ENCODE results near the gene KCNMB1.

KCNMB1 gene

GRCh38 chr5:170387775-170388639 is 1.2 kb downstream of the KCNMB1 start:
- TF ChIP-seq EZH2phosphoT487 (IDR thresholded peaks at IDR 0.05; ENCODE audit: borderline replicate concordance) (no peak), CTCF (conservative IDR thresholded peaks at IDR 0.05; ENCODE audit: low read length) (no peak)
- Histone ChIP-seq H3K4me3 (ENCODE audit: low read length, poor library complexity, severe bottlenecking) (no peak overlapping the region), H3F3A (ENCODE audit: low read depth) (no peaks in the 10 kb centered on the region), H3K4me2 (ENCODE audit: low read depth, low read length, poor library complexity, severe bottlenecking) (no peak overlapping the region), H3K79me2 (ENCODE audit: insufficient read depth, low read length) (no peaks in the 10 kb centered on the region), H3K36me3 (ENCODE audit: insufficient read depth, low read length) (no peaks in the 10 kb centered on the region), H3K27me3 (ENCODE audit: insufficient read depth, low read length, poor library complexity, severe bottlenecking) (no peaks in the 10 kb centered on the region), H2AFZ (ENCODE audit: low read length) (no peak overlapping the region), H3K4me1 (ENCODE audit: insufficient read depth, low read length, poor library complexity, severe bottlenecking) (no peaks in the 10 kb centered on the region), H3K9ac (ENCODE audit: low read depth, low read length, poor library complexity, severe bottlenecking) (no peak overlapping the region), H3K9me3 (ENCODE audit: insufficient read depth, low read depth, low read length) (no peaks in the 10 kb centered on the region), H4K20me1 (ENCODE audit: insufficient read depth, low read length, poor library complexity, severe bottlenecking) (no peaks in the 10 kb centered on the region), H3K9me2 (replicated peaks; ENCODE audit: low read depth, low read length) (no peaks in the 10 kb centered on the region)

GRCh38 chr5:170386743-170387395 is 2.3 kb downstream of the KCNMB1 start:
- Histone ChIP-seq H3K36me3 (ENCODE audit: insufficient read depth, low read length) (no peaks in the 10 kb centered on the region), H3F3A (ENCODE audit: low read depth) (no peaks in the 10 kb centered on the region), H2AFZ (ENCODE audit: low read length) (no peak overlapping the region), H3K4me3 (ENCODE audit: low read length, poor library complexity, severe bottlenecking) (no peak overlapping the region), H4K20me1 (ENCODE audit: insufficient read depth, low read length, poor library complexity, severe bottlenecking) (no peaks in the 10 kb centered on the region), H3K9me2 (replicated peaks; ENCODE audit: low read depth, low read length) (no peaks in the 10 kb centered on the region), H3K79me2 (ENCODE audit: insufficient read depth, low read length) (no peaks in the 10 kb centered on the region), H3K27me3 (ENCODE audit: insufficient read depth, low read length, poor library complexity, severe bottlenecking) (no peaks in the 10 kb centered on the region), H3K9ac (ENCODE audit: low read depth, low read length, poor library complexity, severe bottlenecking) (no peak overlapping the region), H3K4me2 (ENCODE audit: low read depth, low read length, poor library complexity, severe bottlenecking) (no peak overlapping the region), H3K9me3 (ENCODE audit: insufficient read depth, low read depth, low read length) (no peaks in the 10 kb centered on the region), H3K4me1 (ENCODE audit: insufficient read depth, low read length, poor library complexity, severe bottlenecking) (no peaks in the 10 kb centered on the region)
- TF ChIP-seq EZH2phosphoT487 (IDR thresholded peaks at IDR 0.05; ENCODE audit: borderline replicate concordance) (no peak), CTCF (conservative IDR thresholded peaks at IDR 0.05; ENCODE audit: low read length) (no peak)

GRCh38 chr5:170383227-170383626 is 5.9 kb downstream of the KCNMB1 start:
- no peaks in the 10 kb centered on the region for H3K4me1 ChIP-seq (ENCODE audit: insufficient read depth, low read length, poor library complexity, severe bottlenecking)
- no peaks in the 10 kb centered on the region for H3K9me2 ChIP-seq (replicated peaks; ENCODE audit: low read depth, low read length)
- no peaks in the 10 kb centered on the region for H3K36me3 ChIP-seq (ENCODE audit: insufficient read depth, low read length)
- H3K4me2 ChIP-seq (ENCODE audit: low read depth, low read length, poor library complexity, severe bottlenecking): no peak overlapping the region
- no peaks in the 10 kb centered on the region for H3K9me3 ChIP-seq (ENCODE audit: insufficient read depth, low read depth, low read length)
- no peak overlapping the region for H3K4me3 ChIP-seq (ENCODE audit: low read length, poor library complexity, severe bottlenecking)
- no peaks in the 10 kb centered on the region for H4K20me1 ChIP-seq (ENCODE audit: insufficient read depth, low read length, poor library complexity, severe bottlenecking)
- no peak for TF ChIP-seq EZH2phosphoT487 (IDR thresholded peaks at IDR 0.05; ENCODE audit: borderline replicate concordance)
- no peak for TF ChIP-seq CTCF (conservative IDR thresholded peaks at IDR 0.05; ENCODE audit: low read length)
- H3K79me2 ChIP-seq (ENCODE audit: insufficient read depth, low read length): no peaks in the 10 kb centered on the region
- H2AFZ ChIP-seq (ENCODE audit: low read length): no peak overlapping the region
- H3K27me3 ChIP-seq (ENCODE audit: insufficient read depth, low read length, poor library complexity, severe bottlenecking): no peaks in the 10 kb centered on the region
- no peak overlapping the region for H3K9ac ChIP-seq (ENCODE audit: low read depth, low read length, poor library complexity, severe bottlenecking)
- H3F3A ChIP-seq (ENCODE audit: low read depth): no peaks in the 10 kb centered on the region

Data from Loucy (cell line).